Measurements from ENCODE around the gene PHACTR1. TPM values are rescaled to one million over a fixed set of nuclear protein-coding genes. Genes with fewer than 3 reads are reported as not detected.

The PHACTR1 gene
- polyA plus RNA-seq, 3 donors, result 6.1 to 26.9 (median 7.6) TPM

GRCh38 chr6:12865117-12865516 is 148.6 kb downstream of the PHACTR1 start:
- H3K9me3 Mint-ChIP-seq, result no peaks in the 10 kb centered on the region
- H3K36me3 Mint-ChIP-seq, result no peaks in the 10 kb centered on the region
- H3K4me3 Mint-ChIP-seq, result no peak overlapping the region
- peaks cover 1 to 2% (median 2%) of the 10 kb centered on the region in 3 donors for H3K27me3 Mint-ChIP-seq (ENCODE audit: low read depth in 3 of 3)
- no peaks in the 10 kb centered on the region for H3K9me3 ChIP-seq (replicated peaks in 1 of 2; ENCODE audit: control insufficient read depth in 1 of 2, insufficient read depth in 1 of 2, low read length in 2 of 2)
- DNase-seq, result no peak
- H3K27ac Mint-ChIP-seq, result no peak overlapping the region
- no peaks in the 10 kb centered on the region for H3K4me1 Mint-ChIP-seq
- no peaks in the 10 kb centered on the region for H3K79me2 ChIP-seq (ENCODE audit: insufficient read depth, low read length)
- no peaks in the 10 kb centered on the region for H4K20me1 ChIP-seq (ENCODE audit: insufficient read depth, low read length)
- H3K4me2 ChIP-seq (replicated peaks; ENCODE audit: extremely low read depth, low read length, poor library complexity, severe bottlenecking), result no peak overlapping the region
- no peaks in the 10 kb centered on the region for H3K4me1 ChIP-seq (ENCODE audit: control insufficient read depth in 1 of 2, insufficient read depth in 2 of 2, low read length in 2 of 2)
- H2AFZ ChIP-seq (ENCODE audit: insufficient read depth, low read depth, low read length, poor library complexity, severe bottlenecking), result no peak overlapping the region
- peaks cover 0 to 3% of the 10 kb centered on the region in 2 donors for H3K27me3 ChIP-seq (ENCODE audit: control insufficient read depth in 2 of 2, insufficient read depth in 2 of 2, low read length in 2 of 2)
- no peak for TF ChIP-seq CTCF (IDR thresholded peaks at IDR 0.05)
- H3K4me3 ChIP-seq (replicated peaks in 1 of 3; ENCODE audit: low read depth in 2 of 3, low read length in 3 of 3), result no peak overlapping the region
- H3K27ac ChIP-seq (ENCODE audit: low read depth in 1 of 2, low read length in 2 of 2), result no peak overlapping the region
- no CpG with 5 or more reads among the region's 3 CpGs for WGBS (ENCODE audit: insufficient coverage)
- H3K36me3 ChIP-seq (replicated peaks in 1 of 2; ENCODE audit: control insufficient read depth in 1 of 2, insufficient read depth in 2 of 2, low read length in 2 of 2), result no peaks in the 10 kb centered on the region
- intact Hi-C loops (cut with micrococcal nuclease), result no loop called here
- H3K9ac ChIP-seq (ENCODE audit: insufficient read depth, low read length, poor library complexity, severe bottlenecking), result no peak overlapping the region

- H3K79me2 ChIP-seq (ENCODE audit: insufficient read depth, low read length), result no peaks in the 10 kb centered on the region
- WGBS (ENCODE audit: insufficient coverage), result no CpG with 5 or more reads among the region's 4 CpGs
- H3K4me2 ChIP-seq (replicated peaks; ENCODE audit: extremely low read depth, low read length, poor library complexity, severe bottlenecking), result no peak overlapping the region
- H4K20me1 ChIP-seq (ENCODE audit: insufficient read depth, low read length), result no peaks in the 10 kb centered on the region
- peaks cover 0 to 3% of the 10 kb centered on the region in 2 donors for H3K27me3 ChIP-seq (ENCODE audit: control insufficient read depth in 2 of 2, insufficient read depth in 2 of 2, low read length in 2 of 2)
- H3K9me3 ChIP-seq (replicated peaks in 1 of 2; ENCODE audit: control insufficient read depth in 1 of 2, insufficient read depth in 1 of 2, low read length in 2 of 2), result no peaks in the 10 kb centered on the region
- no peak overlapping the region for H3K27ac Mint-ChIP-seq
- no peak overlapping the region for H2AFZ ChIP-seq (ENCODE audit: insufficient read depth, low read depth, low read length, poor library complexity, severe bottlenecking)
- H3K4me1 Mint-ChIP-seq, result no peaks in the 10 kb centered on the region
- no peaks in the 10 kb centered on the region for H3K4me1 ChIP-seq (ENCODE audit: control insufficient read depth in 1 of 2, insufficient read depth in 2 of 2, low read length in 2 of 2)
- TF ChIP-seq CTCF (IDR thresholded peaks at IDR 0.05), result no peak
- DNase-seq, result no peak
- intact Hi-C loops (cut with micrococcal nuclease), result no loop called here
- no peak overlapping the region for H3K27ac ChIP-seq (ENCODE audit: low read depth in 1 of 2, low read length in 2 of 2)
- peaks cover 1 to 2% (median 2%) of the 10 kb centered on the region in 3 donors for H3K27me3 Mint-ChIP-seq (ENCODE audit: low read depth in 3 of 3)
- no peaks in the 10 kb centered on the region for H3K36me3 ChIP-seq (replicated peaks in 1 of 2; ENCODE audit: control insufficient read depth in 1 of 2, insufficient read depth in 2 of 2, low read length in 2 of 2)
- H3K36me3 Mint-ChIP-seq, result no peaks in the 10 kb centered on the region
- H3K9me3 Mint-ChIP-seq, result no peaks in the 10 kb centered on the region
- H3K9ac ChIP-seq (ENCODE audit: insufficient read depth, low read length, poor library complexity, severe bottlenecking), result no peak overlapping the region
- H3K4me3 ChIP-seq (replicated peaks in 1 of 3; ENCODE audit: low read depth in 2 of 3, low read length in 3 of 3), result no peak overlapping the region
- H3K4me3 Mint-ChIP-seq, result no peak overlapping the region
Observed at GRCh38 chr6:12865671-12866181, 149.2 kb downstream of the PHACTR1 start.

Data from CD14-positive monocyte (primary cell).